Limb (tissue), 2 donors: ENCODE results near the gene CRY2.
"Not testable (repeated sequence)": the region's sequence is repeated elsewhere in the genome, so short reads cannot be mapped to it uniquely, and the experiment has no call there.

Experiments used
- DNase-seq, 2 donors: peaks; one replicate each; pipeline ENCODE4 v3.0.0-alpha.2; 2016; ENCODE audit errors: extremely low spot score in 2 of 2

The CRY2 gene

GRCh38 chr11:45811571-45812290 is 35.5 kb upstream of the CRY2 start:
- DNase-seq = no peak

GRCh38 chr11:45812581-45813548 is 34.4 kb upstream of the CRY2 start:
- DNase-seq = no peak

- no peak for DNase-seq
Measured at GRCh38 chr11:45815747-45816146, 31.5 kb upstream of the CRY2 start.

GRCh38 chr11:45816614-45817013 is 30.7 kb upstream of the CRY2 start:
- DNase-seq = no peak

GRCh38 chr11:45817191-45817590 is 30.1 kb upstream of the CRY2 start:
- no peak for DNase-seq

- DNase-seq = no peak
Measured at GRCh38 chr11:45818961-45819605, 28.2 kb upstream of the CRY2 start.

GRCh38 chr11:45820211-45820857 is 26.9 kb upstream of the CRY2 start:
- DNase-seq = no peak

- DNase-seq = not testable (repeated sequence)
Measured at GRCh38 chr11:45826492-45826891, 20.8 kb upstream of the CRY2 start.

GRCh38 chr11:45827123-45827522 is 20.2 kb upstream of the CRY2 start:
- DNase-seq = no peak

- DNase-seq = no peak
Measured at GRCh38 chr11:45828996-45829395, 18.3 kb upstream of the CRY2 start.

- DNase-seq = no peak
Measured at GRCh38 chr11:45830596-45830995, 16.7 kb upstream of the CRY2 start.

- DNase-seq = no peak
Measured at GRCh38 chr11:45832811-45833441, 14.3 kb upstream of the CRY2 start.

GRCh38 chr11:45833761-45834160 is 13.5 kb upstream of the CRY2 start:
- no peak for DNase-seq

- no peak for DNase-seq
Measured at GRCh38 chr11:45834298-45834756, 12.9 kb upstream of the CRY2 start.

- DNase-seq = no peak
Measured at GRCh38 chr11:45839204-45839603, 8.1 kb upstream of the CRY2 start.

- DNase-seq = not testable (repeated sequence)
Measured at GRCh38 chr11:45840251-45840650, 7.0 kb upstream of the CRY2 start.

GRCh38 chr11:45843158-45843924 is 3.9 kb upstream of the CRY2 start:
- peak; percentile 89 to 91 for DNase-seq

- DNase-seq = no peak
Measured at GRCh38 chr11:45844822-45845578, 2.3 kb upstream of the CRY2 start.

- DNase-seq = no peak
Measured at GRCh38 chr11:45846174-45846675, 1.1 kb upstream of the CRY2 start.
